Stimulated activated naive CD8-positive, alpha-beta T cell treated with anti-CD3 and anti-CD28 coated beads, Interleukin-15, amount 100 ng/mL, for 72 hours (primary cell): ENCODE data around the gene MTLN.
A peak's percentile ranks its signal among the peaks of the same experiment; 100 is the strongest.
"Not testable (repeated sequence)": the region's sequence is repeated elsewhere in the genome, so short reads cannot be mapped to it uniquely, and the experiment has no call there.

Source experiments
- ATAC-seq: fragments of 150-1000 bp; cut with Tn5 transposase; 2 replicates; pipeline ENCODE4 v1.10.0; 2021; ENCODE audit warnings: mild to moderate bottlenecking, moderate library complexity
- DNase-seq, 2 donors: peaks; one replicate each; pipeline ENCODE4 v3.0.0; 2021 to 2022
- H3K27ac Mint-ChIP-seq, 2 donors: one replicate each; pipeline ENCODE4 v1.8.0; 2022; ENCODE audit warnings: mild to moderate bottlenecking in 2 of 2, mixed read lengths in 2 of 2, moderate library complexity in 2 of 2
- H3K27me3 Mint-ChIP-seq: one replicate; pipeline ENCODE4 v1.8.0; 2022; ENCODE audit warnings: mixed read lengths
- H3K4me1 Mint-ChIP-seq: one replicate; pipeline ENCODE4 v1.8.0; 2022; ENCODE audit warnings: mild to moderate bottlenecking, mixed read lengths
- H3K4me3 Mint-ChIP-seq, 2 donors: one replicate each; pipeline ENCODE4 v1.8.0; 2022; ENCODE audit warnings: mild to moderate bottlenecking in 2 of 2, mixed read lengths in 2 of 2, moderate library complexity in 1 of 2
- H3K9me3 Mint-ChIP-seq, 2 donors: one replicate each; pipeline ENCODE4 v1.8.0; 2022; ENCODE audit warnings: mixed read lengths in 2 of 2

MTLN gene

GRCh38 chr2:110215566-110216158 lies 3.3 kb upstream of the MTLN start:
- H3K9me3 Mint-ChIP-seq = no peaks in the 10 kb centered on the region
- H3K4me3 Mint-ChIP-seq = no peak overlapping the region
- no peaks in the 10 kb centered on the region for H3K4me1 Mint-ChIP-seq
- no peak for ATAC-seq
- H3K27ac Mint-ChIP-seq = no peak overlapping the region
- peaks cover 60% of the 10 kb centered on the region for H3K27me3 Mint-ChIP-seq
- no peak for DNase-seq

- H3K4me3 Mint-ChIP-seq = no peak overlapping the region
- ATAC-seq = no peak
- H3K27ac Mint-ChIP-seq = no peak overlapping the region
- H3K27me3 Mint-ChIP-seq = peaks cover 56% of the 10 kb centered on the region
- H3K9me3 Mint-ChIP-seq = no peaks in the 10 kb centered on the region
- H3K4me1 Mint-ChIP-seq = peaks cover 5% of the 10 kb centered on the region
- no peak for DNase-seq
Observed at GRCh38 chr2:110215091-110215490, 2.7 kb upstream of the MTLN start.

GRCh38 chr2:110213522-110213921 lies 1.2 kb upstream of the MTLN start:
- peak overlapping the region; percentile 25 to 43 for H3K4me3 Mint-ChIP-seq
- H3K4me1 Mint-ChIP-seq = peaks cover 19% of the 10 kb centered on the region
- not testable (repeated sequence) for DNase-seq, H3K9me3 Mint-ChIP-seq, ATAC-seq
- peaks cover 40% of the 10 kb centered on the region for H3K27me3 Mint-ChIP-seq
- H3K27ac Mint-ChIP-seq = peak overlapping the region in 1 of 2 donors; percentile 13

- no peaks in the 10 kb centered on the region for H3K9me3 Mint-ChIP-seq
- DNase-seq (no peak), ATAC-seq (peak; percentile 28)
- peak overlapping the region; percentile 84 to 86 for H3K4me3 Mint-ChIP-seq
- peaks cover 39% of the 10 kb centered on the region for H3K4me1 Mint-ChIP-seq
- no peak overlapping the region for H3K27ac Mint-ChIP-seq
- H3K27me3 Mint-ChIP-seq = no peaks in the 10 kb centered on the region
Observed at GRCh38 chr2:110205660-110206455, 6.5 kb downstream of the MTLN start.

GRCh38 chr2:110204408-110205385 lies 7.7 kb downstream of the MTLN start, which contains the start of gene NPHP1:
Gene NPHP1, minus strand, starts transcription at chr2:110205013. Its CDS starts 45 bp downstream, at chr2:110204968.
- ATAC-seq = peak; percentile 92

GRCh38 chr2:110198016-110198415 lies 14.3 kb downstream of the MTLN start:
- H3K9me3 Mint-ChIP-seq = no peaks in the 10 kb centered on the region
- no peak overlapping the region for H3K27ac Mint-ChIP-seq
- no peak overlapping the region for H3K4me3 Mint-ChIP-seq
- no peaks in the 10 kb centered on the region for H3K4me1 Mint-ChIP-seq
- H3K27me3 Mint-ChIP-seq = no peaks in the 10 kb centered on the region
- ATAC-seq (no peak), DNase-seq (no peak)

More at GRCh38 chr2:110204408-110205385, 7.7 kb downstream of the MTLN start, which contains the start of gene NPHP1:
- peak; percentile 81 to 83 for DNase-seq
- Mint-ChIP-seq H3K9me3 (no peaks in the 10 kb centered on the region), H3K27ac (peak within 1 kb of the TSS; percentile 88 to 95), H3K4me3 (peak within 1 kb of the TSS; percentile 84 to 86), H3K4me1 (peaks cover 30% of the 10 kb centered on the region), H3K27me3 (no peaks in the 10 kb centered on the region)

- Mint-ChIP-seq H3K4me1 (no peaks in the 10 kb centered on the region), H3K4me3 (no peak overlapping the region), H3K9me3 (no peaks in the 10 kb centered on the region), H3K27ac (no peak overlapping the region), H3K27me3 (no peaks in the 10 kb centered on the region)
- ATAC-seq (no peak), DNase-seq (no peak)
Observed at GRCh38 chr2:110197452-110197851, 14.9 kb downstream of the MTLN start.

GRCh38 chr2:110190169-110190568 lies 22.2 kb downstream of the MTLN start:
- not testable (repeated sequence) for H3K9me3 Mint-ChIP-seq, H3K4me1 Mint-ChIP-seq, DNase-seq, ATAC-seq, H3K27ac Mint-ChIP-seq, H3K4me3 Mint-ChIP-seq
- peaks cover 10% of the 10 kb centered on the region for H3K27me3 Mint-ChIP-seq

- DNase-seq (no peak), ATAC-seq (no peak)
- Mint-ChIP-seq H3K9me3 (peaks cover 14 to 24% of the 10 kb centered on the region in 2 donors), H3K4me1 (no peaks in the 10 kb centered on the region), H3K27me3 (peaks cover 30% of the 10 kb centered on the region), H3K27ac (no peak overlapping the region), H3K4me3 (no peak overlapping the region)
Observed at GRCh38 chr2:110182449-110182848, 29.9 kb downstream of the MTLN start.

GRCh38 chr2:110180036-110180435 lies 32.3 kb downstream of the MTLN start:
- H3K9me3 Mint-ChIP-seq = peaks cover 7 to 14% of the 10 kb centered on the region in 2 donors
- DNase-seq (no peak), ATAC-seq (no peak)
- no peak overlapping the region for H3K27ac Mint-ChIP-seq
- H3K27me3 Mint-ChIP-seq = peaks cover 27% of the 10 kb centered on the region
- H3K4me3 Mint-ChIP-seq = no peak overlapping the region
- H3K4me1 Mint-ChIP-seq = no peaks in the 10 kb centered on the region

- H3K27me3 Mint-ChIP-seq = peaks cover 7% of the 10 kb centered on the region
- H3K4me3 Mint-ChIP-seq = no peak overlapping the region
- peaks cover 0 to 4% of the 10 kb centered on the region in 2 donors for H3K9me3 Mint-ChIP-seq
- ATAC-seq (peak; percentile 81), DNase-seq (no peak)
- H3K27ac Mint-ChIP-seq = no peak overlapping the region
- H3K4me1 Mint-ChIP-seq = no peaks in the 10 kb centered on the region
Observed at GRCh38 chr2:110173523-110173922, 38.8 kb downstream of the MTLN start.

- H3K27ac Mint-ChIP-seq = no peak overlapping the region
- H3K4me1 Mint-ChIP-seq = no peaks in the 10 kb centered on the region
- H3K9me3 Mint-ChIP-seq = peaks cover 0 to 4% of the 10 kb centered on the region in 2 donors
- no peak for DNase-seq
- peaks cover 7% of the 10 kb centered on the region for H3K27me3 Mint-ChIP-seq
- no peak for ATAC-seq
- H3K4me3 Mint-ChIP-seq = no peak overlapping the region
Observed at GRCh38 chr2:110172506-110172905, 39.8 kb downstream of the MTLN start.

GRCh38 chr2:110170102-110170501 lies 42.2 kb downstream of the MTLN start:
- Mint-ChIP-seq H3K27ac (no peak overlapping the region), H3K9me3 (peaks cover 0 to 4% of the 10 kb centered on the region in 2 donors), H3K4me3 (peak overlapping the region; percentile 0 to 2), H3K4me1 (no peaks in the 10 kb centered on the region), H3K27me3 (no peaks in the 10 kb centered on the region)
- DNase-seq (no peak), ATAC-seq (no peak)

- H3K27me3 Mint-ChIP-seq = no peaks in the 10 kb centered on the region
- no peak for ATAC-seq
- no peak overlapping the region for H3K4me3 Mint-ChIP-seq
- peaks cover 0 to 4% of the 10 kb centered on the region in 2 donors for H3K9me3 Mint-ChIP-seq
- no peaks in the 10 kb centered on the region for H3K4me1 Mint-ChIP-seq
- H3K27ac Mint-ChIP-seq = no peak overlapping the region
- DNase-seq = no peak
Observed at GRCh38 chr2:110167326-110168000, 44.9 kb downstream of the MTLN start.

GRCh38 chr2:110166266-110166665 lies 46.1 kb downstream of the MTLN start:
- Mint-ChIP-seq H3K4me3 (no peak overlapping the region), H3K27me3 (no peaks in the 10 kb centered on the region), H3K27ac (no peak overlapping the region), H3K9me3 (peaks cover 0 to 4% of the 10 kb centered on the region in 2 donors), H3K4me1 (no peaks in the 10 kb centered on the region)
- ATAC-seq (no peak), DNase-seq (no peak)
